HEK293T (cell line): ENCODE measurements around the gene JARID2.

ENCODE experiments used
- ARNT ChIP-seq: fragments of 450-650 bp; IDR thresholded peaks from 2 replicates; pipeline ENCODE4 v1.6.1; 2017; ENCODE audit warnings: mild to moderate bottlenecking
- CTBP1 ChIP-seq: fragments of 450-650 bp; IDR thresholded peaks from 2 replicates; pipeline ENCODE4 v1.6.1; 2016; ENCODE audit warnings: borderline replicate concordance
- FOXK2 ChIP-seq: fragments of 450-650 bp; IDR thresholded peaks from 2 replicates; pipeline ENCODE4 v1.6.1; 2016; ENCODE audit warnings: mild to moderate bottlenecking
- FOXM1 ChIP-seq: fragments of 450-650 bp; IDR thresholded peaks from 2 replicates; pipeline ENCODE4 v1.6.1; 2017; ENCODE audit warnings: mild to moderate bottlenecking, borderline replicate concordance
- HDGF ChIP-seq: fragments of 450-650 bp; IDR thresholded peaks from 2 replicates; pipeline ENCODE4 v1.6.1; 2017; ENCODE audit warnings: antibody characterized with exemption, borderline replicate concordance
- TARDBP ChIP-seq: fragments of 450-650 bp; IDR thresholded peaks from 2 replicates; pipeline ENCODE4 v1.6.1; 2016
- TF ChIP-seq, protein P1 (sequence below): fragments of 450-650 bp; IDR thresholded peaks from 2 replicates; pipeline ENCODE4 v1.6.1; 2016

- TF ChIP-seq TARDBP: no peak
- TF ChIP-seq CTBP1: no peak
- no peak for TF ChIP-seq ARNT
- TF ChIP-seq, protein P1, sequence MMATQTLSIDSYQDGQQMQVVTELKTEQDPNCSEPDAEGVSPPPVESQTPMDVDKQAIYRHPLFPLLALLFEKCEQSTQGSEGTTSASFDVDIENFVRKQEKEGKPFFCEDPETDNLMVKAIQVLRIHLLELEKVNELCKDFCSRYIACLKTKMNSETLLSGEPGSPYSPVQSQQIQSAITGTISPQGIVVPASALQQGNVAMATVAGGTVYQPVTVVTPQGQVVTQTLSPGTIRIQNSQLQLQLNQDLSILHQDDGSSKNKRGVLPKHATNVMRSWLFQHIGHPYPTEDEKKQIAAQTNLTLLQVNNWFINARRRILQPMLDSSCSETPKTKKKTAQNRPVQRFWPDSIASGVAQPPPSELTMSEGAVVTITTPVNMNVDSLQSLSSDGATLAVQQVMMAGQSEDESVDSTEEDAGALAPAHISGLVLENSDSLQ: no peak
- TF ChIP-seq HDGF: no peak
- TF ChIP-seq FOXM1: no peak
- no peak for TF ChIP-seq FOXK2
These were observed 270.5 kb downstream of the JARID2 start for GRCh38 chr6:15516378-15516777.
